Measurements from ENCODE around the gene RFWD3. TPM values are rescaled to one million over a fixed set of nuclear protein-coding genes. Genes with fewer than 3 reads are reported as not detected.

The RFWD3 gene
- total and polyA plus RNA-seq, 2 donors (not counting 1 experiment from before 2014, with no cell fraction given) = 12.9 to 15.2 TPM

DNA sequence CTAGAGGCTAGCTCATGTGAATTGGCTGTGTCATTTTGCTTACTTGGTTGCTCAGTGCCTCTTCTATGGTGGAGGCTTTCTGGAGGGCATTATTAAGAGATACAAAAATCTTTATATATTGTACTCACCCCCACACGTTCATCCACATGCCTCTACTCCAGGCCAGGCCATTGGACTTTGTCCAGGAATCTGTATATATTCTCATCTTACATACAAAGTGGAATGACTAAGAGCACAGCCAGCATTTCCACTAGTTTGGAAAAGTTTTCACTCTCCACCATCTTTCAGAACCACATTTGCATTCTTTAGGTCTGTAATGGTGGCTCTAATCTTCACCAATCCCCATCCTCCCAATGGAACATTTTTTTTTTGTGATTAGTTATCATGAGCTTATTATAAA, 55.0 kb downstream of the RFWD3 start:
- Histone ChIP-seq H3K27ac (ENCODE audit: insufficient read depth, low read length) (no peak overlapping the region), H3K79me2 (ENCODE audit: control insufficient read depth, insufficient read depth, low read length) (peaks cover under 1% of the 10 kb centered on the region), H3K4me2 (ENCODE audit: extremely low read depth, insufficient read depth, low read length) (no peak overlapping the region), H4K20me1 (ENCODE audit: control insufficient read depth, extremely low read depth, insufficient read depth, low read length) (no peaks in the 10 kb centered on the region), H2AFZ (ENCODE audit: low read length) (no peak overlapping the region), H3K9ac (ENCODE audit: insufficient read depth, low read length) (no peak overlapping the region), H3K9me3 (ENCODE audit: control insufficient read depth, insufficient read depth, low read depth, low read length) (no peaks in the 10 kb centered on the region), H3K36me3 (ENCODE audit: control insufficient read depth, insufficient read depth, low read length) (no peaks in the 10 kb centered on the region), H3K4me1 (ENCODE audit: control insufficient read depth, extremely low read depth, insufficient read depth, low read length) (peaks cover 4% of the 10 kb centered on the region), H3K4me3 (replicated peaks in 1 of 4; ENCODE audit: control extremely low read depth in 1 of 4, insufficient read depth in 1 of 4, low read depth in 3 of 4, low read length in 4 of 4) (no peak overlapping the region), H3K27me3 (ENCODE audit: control insufficient read depth, insufficient read depth, low read length) (no peaks in the 10 kb centered on the region)
- TF ChIP-seq EZH2 (IDR thresholded peaks at IDR 0.05; ENCODE audit: low read length, missing control alignments) = no peak
- TF ChIP-seq, protein P1, sequence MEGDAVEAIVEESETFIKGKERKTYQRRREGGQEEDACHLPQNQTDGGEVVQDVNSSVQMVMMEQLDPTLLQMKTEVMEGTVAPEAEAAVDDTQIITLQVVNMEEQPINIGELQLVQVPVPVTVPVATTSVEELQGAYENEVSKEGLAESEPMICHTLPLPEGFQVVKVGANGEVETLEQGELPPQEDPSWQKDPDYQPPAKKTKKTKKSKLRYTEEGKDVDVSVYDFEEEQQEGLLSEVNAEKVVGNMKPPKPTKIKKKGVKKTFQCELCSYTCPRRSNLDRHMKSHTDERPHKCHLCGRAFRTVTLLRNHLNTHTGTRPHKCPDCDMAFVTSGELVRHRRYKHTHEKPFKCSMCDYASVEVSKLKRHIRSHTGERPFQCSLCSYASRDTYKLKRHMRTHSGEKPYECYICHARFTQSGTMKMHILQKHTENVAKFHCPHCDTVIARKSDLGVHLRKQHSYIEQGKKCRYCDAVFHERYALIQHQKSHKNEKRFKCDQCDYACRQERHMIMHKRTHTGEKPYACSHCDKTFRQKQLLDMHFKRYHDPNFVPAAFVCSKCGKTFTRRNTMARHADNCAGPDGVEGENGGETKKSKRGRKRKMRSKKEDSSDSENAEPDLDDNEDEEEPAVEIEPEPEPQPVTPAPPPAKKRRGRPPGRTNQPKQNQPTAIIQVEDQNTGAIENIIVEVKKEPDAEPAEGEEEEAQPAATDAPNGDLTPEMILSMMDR (conservative IDR thresholded peaks at IDR 0.05 in 1 of 2, IDR thresholded peaks at IDR 0.05 in 1 of 2; ENCODE audit: low read depth in 1 of 2, low read length in 2 of 2) = no peak
- peak; percentile 71 to 85 for DNase-seq (ENCODE audit: low read depth in 2 of 2)

DNA sequence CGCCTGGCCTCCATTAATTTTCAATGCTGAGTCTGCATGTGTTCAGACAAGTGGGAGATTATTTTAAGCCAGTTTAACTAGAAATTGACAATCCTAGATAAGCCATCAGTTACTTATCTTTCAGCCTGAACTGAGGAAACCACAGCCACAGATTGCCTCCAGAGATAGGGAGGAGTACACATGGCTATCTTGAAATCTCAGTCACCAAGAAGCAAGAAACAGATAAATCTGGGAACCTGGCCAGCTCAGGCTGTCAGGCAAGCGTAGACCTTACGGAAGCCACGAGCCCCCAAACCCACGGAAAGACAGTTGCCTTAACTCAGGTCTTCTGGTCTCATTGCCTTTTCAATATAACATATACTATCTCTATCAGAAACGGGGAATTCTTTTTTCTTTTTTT, 57.7 kb downstream of the RFWD3 start:
- H2AFZ ChIP-seq (ENCODE audit: low read length) = no peak overlapping the region
- DNase-seq (ENCODE audit: low read depth in 2 of 2) = no peak
- H3K9me3 ChIP-seq (ENCODE audit: control insufficient read depth, insufficient read depth, low read depth, low read length) = no peaks in the 10 kb centered on the region
- no peak overlapping the region for H3K4me3 ChIP-seq (replicated peaks in 1 of 4; ENCODE audit: control extremely low read depth in 1 of 4, insufficient read depth in 1 of 4, low read depth in 3 of 4, low read length in 4 of 4)
- peaks cover 5% of the 10 kb centered on the region for H3K4me1 ChIP-seq (ENCODE audit: control insufficient read depth, extremely low read depth, insufficient read depth, low read length)
- peaks cover 29% of the 10 kb centered on the region for H3K79me2 ChIP-seq (ENCODE audit: control insufficient read depth, insufficient read depth, low read length)
- H3K27me3 ChIP-seq (ENCODE audit: control insufficient read depth, insufficient read depth, low read length) = no peaks in the 10 kb centered on the region
- H3K4me2 ChIP-seq (ENCODE audit: extremely low read depth, insufficient read depth, low read length) = no peak overlapping the region
- TF ChIP-seq, protein P1 (conservative IDR thresholded peaks at IDR 0.05 in 1 of 2, IDR thresholded peaks at IDR 0.05 in 1 of 2; ENCODE audit: low read depth in 1 of 2, low read length in 2 of 2) = no peak
- TF ChIP-seq EZH2 (IDR thresholded peaks at IDR 0.05; ENCODE audit: low read length, missing control alignments) = no peak
- H4K20me1 ChIP-seq (ENCODE audit: control insufficient read depth, extremely low read depth, insufficient read depth, low read length) = no peaks in the 10 kb centered on the region
- H3K9ac ChIP-seq (ENCODE audit: insufficient read depth, low read length) = no peak overlapping the region
- no peak overlapping the region for H3K27ac ChIP-seq (ENCODE audit: insufficient read depth, low read length)
- H3K36me3 ChIP-seq (ENCODE audit: control insufficient read depth, insufficient read depth, low read length) = no peaks in the 10 kb centered on the region

DNA sequence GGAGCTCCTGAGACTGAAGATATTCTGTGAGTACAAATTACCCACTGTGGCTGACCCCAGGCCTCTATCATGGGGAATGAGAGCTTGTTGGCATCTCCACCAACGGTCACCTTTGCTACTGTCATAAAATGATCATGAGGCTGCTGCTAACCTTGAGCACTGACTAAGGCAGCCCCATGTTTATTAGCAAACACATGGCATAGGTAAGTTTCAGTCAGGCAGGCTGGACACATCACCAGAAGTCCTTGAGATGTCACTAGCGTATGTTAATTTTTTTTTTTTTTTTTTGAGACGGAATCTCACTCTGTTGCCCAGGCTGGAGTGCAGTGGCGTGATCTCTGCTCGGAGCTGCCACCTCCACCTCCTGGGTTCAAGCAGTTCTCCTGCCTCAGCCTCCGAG, 58.3 kb downstream of the RFWD3 start:
- no peak overlapping the region for H2AFZ ChIP-seq (ENCODE audit: low read length)
- H3K36me3 ChIP-seq (ENCODE audit: control insufficient read depth, insufficient read depth, low read length) = no peaks in the 10 kb centered on the region
- no peaks in the 10 kb centered on the region for H3K9me3 ChIP-seq (ENCODE audit: control insufficient read depth, insufficient read depth, low read depth, low read length)
- H3K27ac ChIP-seq (ENCODE audit: insufficient read depth, low read length) = peak overlapping the region; percentile 16
- H3K27me3 ChIP-seq (ENCODE audit: control insufficient read depth, insufficient read depth, low read length) = no peaks in the 10 kb centered on the region
- peaks cover 6% of the 10 kb centered on the region for H3K4me1 ChIP-seq (ENCODE audit: control insufficient read depth, extremely low read depth, insufficient read depth, low read length)
- peaks cover 34% of the 10 kb centered on the region for H3K79me2 ChIP-seq (ENCODE audit: control insufficient read depth, insufficient read depth, low read length)
- H4K20me1 ChIP-seq (ENCODE audit: control insufficient read depth, extremely low read depth, insufficient read depth, low read length) = no peaks in the 10 kb centered on the region
- no peak overlapping the region for H3K4me2 ChIP-seq (ENCODE audit: extremely low read depth, insufficient read depth, low read length)
- no peak for TF ChIP-seq EZH2 (IDR thresholded peaks at IDR 0.05; ENCODE audit: low read length, missing control alignments)
- TF ChIP-seq, protein P1 (conservative IDR thresholded peaks at IDR 0.05 in 1 of 2, IDR thresholded peaks at IDR 0.05 in 1 of 2; ENCODE audit: low read depth in 1 of 2, low read length in 2 of 2) = no peak
- DNase-seq (ENCODE audit: low read depth in 2 of 2) = no peak
- H3K9ac ChIP-seq (ENCODE audit: insufficient read depth, low read length) = no peak overlapping the region
- no peak overlapping the region for H3K4me3 ChIP-seq (replicated peaks in 1 of 4; ENCODE audit: control extremely low read depth in 1 of 4, insufficient read depth in 1 of 4, low read depth in 3 of 4, low read length in 4 of 4)
